Activated CD4-positive, alpha-beta T cell treated with anti-CD3 and anti-CD28 coated beads, Interleukin-2, amount 50 U/mL, for 1 hour (primary cell): ENCODE measurements around the gene LDHAL6B.

Source experiments
- DNase-seq: peaks from one replicate; pipeline ENCODE4 v3.0.0-alpha.2; 2020

LDHAL6B gene

GRCh38 chr15:59255680-59256336, 49.2 kb downstream of the LDHAL6B start:
- DNase-seq = no peak

- DNase-seq = no peak
Measured at GRCh38 chr15:59256482-59256881, 49.8 kb downstream of the LDHAL6B start.

GRCh38 chr15:59257140-59257539, 50.5 kb downstream of the LDHAL6B start:
- no peak for DNase-seq
